Suprapubic skin (tissue), 3 donors: ENCODE data around the gene IFT74.

Source experiments
- CTCF ChIP-seq, 2 donors: fragments of 200-600 bp in 1 of 2; fragments of 450-650 bp in 1 of 2; sonication (generic) in 1 of 2; IDR thresholded peaks; one replicate each; pipeline ENCODE4 v1.5.1; 2016 to 2019; ENCODE audit warnings: antibody characterized with exemption in 2 of 2, mild to moderate bottlenecking in 1 of 2, moderate library complexity in 1 of 2
- EP300 ChIP-seq: sonication (generic); formaldehyde crosslinking; IDR thresholded peaks from one replicate; pipeline ENCODE4 v1.6.1; 2017; ENCODE audit warnings: antibody characterized with exemption
- POLR2A ChIP-seq, 2 donors: fragments of 450-650 bp; IDR thresholded peaks; one replicate each; pipeline ENCODE4 v1.6.1; 2017; ENCODE audit warnings: antibody characterized with exemption in 2 of 2, mild to moderate bottlenecking in 2 of 2, moderate library complexity in 2 of 2

- TF ChIP-seq CTCF (IDR thresholded peaks at IDR 0.05) (no peak), EP300 (no peak), POLR2A (IDR thresholded peaks at IDR 0.05) (no peak)
These were observed 66.7 kb downstream of the IFT74 start for GRCh38 chr9:27022920-27023319.
